ENCODE results near the gene GALC. TPM values are rescaled to one million over a fixed set of nuclear protein-coding genes. Genes with fewer than 3 reads are reported as not detected.

The GALC gene
- total and polyA plus RNA-seq, 7 donors, result 3.0 to 22.8 (median 11.3) TPM

DNA sequence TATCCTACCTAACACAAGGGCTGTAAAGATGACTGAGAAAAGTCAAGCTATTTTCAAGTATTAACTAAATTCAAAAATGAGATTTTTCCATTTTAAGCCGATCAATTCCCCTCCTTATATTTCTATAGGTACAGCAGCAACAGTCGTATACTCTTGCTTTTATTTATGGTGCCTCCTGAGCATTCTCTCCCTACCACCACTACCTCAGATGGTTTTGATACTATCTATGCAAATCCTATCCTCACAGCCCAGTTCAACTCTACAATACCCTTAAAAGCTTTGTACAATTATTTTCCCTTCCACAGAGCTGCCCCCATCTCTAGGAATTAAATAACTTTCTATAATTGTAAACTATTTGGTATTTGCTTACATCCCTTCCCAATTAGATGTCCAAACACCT is 52.1 kb downstream of the GALC start:
- intact Hi-C loops (cut with DNase I), result no loop called here
- Histone ChIP-seq H3K27ac (no peak overlapping the region), H3K27me3 (no peaks in the 10 kb centered on the region), H3K36me3 (peaks cover 0 to 64% (median 10%) of the 10 kb centered on the region in 4 donors), H3K4me1 (no peaks in the 10 kb centered on the region), H3K9me3 (no peaks in the 10 kb centered on the region), H3K4me3 (no peak overlapping the region)
- DNase-seq, result no peak
- 94 to 97% methylated on average over 2 of the region's 2 CpGs for WGBS, 2 donors
- no peak for TF ChIP-seq EP300 (IDR thresholded peaks at IDR 0.05)
- no peak for TF ChIP-seq POLR2A (IDR thresholded peaks at IDR 0.05)
- TF ChIP-seq CTCF (IDR thresholded peaks at IDR 0.05), result no peak
- no peak for TF ChIP-seq POLR2AphosphoS5 (IDR thresholded peaks at IDR 0.05)

- no peaks in the 10 kb centered on the region for H3K27me3 ChIP-seq
- WGBS, 2 donors, result 85 to 90% methylated on average over 3 of the region's 3 CpGs
- no peak for DNase-seq
- no peak overlapping the region for H3K4me3 ChIP-seq
- no peak for TF ChIP-seq EP300 (IDR thresholded peaks at IDR 0.05)
- TF ChIP-seq POLR2A (IDR thresholded peaks at IDR 0.05), result no peak
- no peak for TF ChIP-seq CTCF (IDR thresholded peaks at IDR 0.05)
- no peak for TF ChIP-seq POLR2AphosphoS5 (IDR thresholded peaks at IDR 0.05)
- no peaks in the 10 kb centered on the region for H3K9me3 ChIP-seq
- no peak overlapping the region for H3K27ac ChIP-seq
- intact Hi-C loops (cut with DNase I), result no loop called here
- H3K4me1 ChIP-seq, result no peaks in the 10 kb centered on the region
- peaks cover 0 to 60% (median 10%) of the 10 kb centered on the region in 4 donors for H3K36me3 ChIP-seq
Observed at GRCh38 chr14:87940382-87940781, 52.6 kb downstream of the GALC start.

DNA sequence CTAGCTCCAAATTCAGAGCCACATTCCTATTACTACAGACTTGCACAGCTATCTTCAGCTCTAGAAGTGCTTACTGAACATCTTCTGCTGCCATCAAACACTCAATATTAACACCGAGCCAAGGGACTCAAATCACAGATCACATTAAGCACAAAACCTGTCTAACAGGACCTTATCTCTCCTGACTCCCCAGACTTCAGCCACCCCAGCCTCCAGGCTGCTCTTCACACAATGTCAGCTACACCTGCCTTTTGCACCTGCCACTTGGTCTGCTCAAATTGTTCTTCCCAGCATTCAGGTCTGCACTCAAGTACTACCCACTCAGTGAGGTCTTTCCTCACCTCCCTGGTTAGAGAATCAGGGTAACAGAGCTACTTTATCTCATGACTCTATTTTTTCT is 57.1 kb downstream of the GALC start:
- H3K27me3 ChIP-seq, result no peaks in the 10 kb centered on the region
- H3K4me1 ChIP-seq, result no peaks in the 10 kb centered on the region
- intact Hi-C loops (cut with DNase I), result no loop called here
- H3K27ac ChIP-seq, result no peak overlapping the region
- no peak overlapping the region for H3K4me3 ChIP-seq
- peaks cover 0 to 48% (median 4%) of the 10 kb centered on the region in 4 donors for H3K36me3 ChIP-seq
- WGBS, 2 donors, result 33 to 67% methylated on average over 1 of the region's 1 CpG
- no peak for TF ChIP-seq EP300 (IDR thresholded peaks at IDR 0.05)
- no peak for TF ChIP-seq POLR2A (IDR thresholded peaks at IDR 0.05)
- TF ChIP-seq POLR2AphosphoS5 (IDR thresholded peaks at IDR 0.05), result no peak
- no peak for TF ChIP-seq CTCF (IDR thresholded peaks at IDR 0.05)
- no peaks in the 10 kb centered on the region for H3K9me3 ChIP-seq
- DNase-seq, result no peak

GRCh38 chr14:87935081-87935828 is 57.7 kb downstream of the GALC start:
- H3K27ac ChIP-seq, result no peak overlapping the region
- intact Hi-C loops (cut with DNase I), result no loop called here
- no peaks in the 10 kb centered on the region for H3K4me1 ChIP-seq
- no peak for DNase-seq
- peaks cover 0 to 42% (median 2%) of the 10 kb centered on the region in 4 donors for H3K36me3 ChIP-seq
- no peaks in the 10 kb centered on the region for H3K9me3 ChIP-seq
- 36 to 44% methylated on average over 5 of the region's 5 CpGs for WGBS, 2 donors
- no peaks in the 10 kb centered on the region for H3K27me3 ChIP-seq
- H3K4me3 ChIP-seq, result no peak overlapping the region
- TF ChIP-seq POLR2AphosphoS5 (IDR thresholded peaks at IDR 0.05) (no peak), POLR2A (IDR thresholded peaks at IDR 0.05) (no peak), CTCF (IDR thresholded peaks at IDR 0.05) (no peak), EP300 (IDR thresholded peaks at IDR 0.05) (no peak)

Measured in sigmoid colon (tissue), 7 donors.